CD4-positive, alpha-beta T cell (primary cell): Measurements from ENCODE around the gene SERP1. TPM values are rescaled to one million over a fixed set of nuclear protein-coding genes. Genes with fewer than 3 reads are reported as not detected.

Source experiments
- ATAC-seq: fragments of 200-7000 bp; cut with Tn5 transposase; one replicate; pipeline ENCODE4 v1.10.0; 2022; ENCODE audit warnings: mild to moderate bottlenecking; ENCODE audit not compliant: poor library complexity
- CTCF ChIA-PET: fragments of 350-600 bp; sonication (Branson Sonifier 250); formaldehyde crosslinking; loops from one replicate; lab custom pipeline; 2021; ENCODE audit warnings: antibody characterized with exemption, inconsistent platforms; lab: Charles Lee
- POLR2A ChIA-PET: fragments of 350-600 bp; sonication (Branson Sonifier 250); formaldehyde crosslinking; loops from one replicate; lab custom pipeline; 2021; ENCODE audit warnings: antibody characterized with exemption, inconsistent platforms; lab: Charles Lee
- DNase-seq, 14 experiments: peaks; one replicate each; pipeline ENCODE4 v3.0.0-alpha.2; 2013 to 2020; ENCODE audit warnings: mixed read lengths in 2 of 14
- H3K27ac ChIP-seq, 2 donors: one replicate each; pipeline versions ENCODE4 v1.5.1 to v1.7.0; 2013; ENCODE audit warnings: low read length in 2 of 2, low read depth in 1 of 2, mild to moderate bottlenecking in 1 of 2
- H3K27me3 ChIP-seq, 2 experiments: 1 replicate in 1 of 2; 2 replicates in 1 of 2; pipeline versions ENCODE4 v1.6.1 to v1.7.0; 2013; ENCODE audit warnings: low read length in 2 of 2, control low read depth in 1 of 2, mild to moderate bottlenecking in 1 of 2, moderate library complexity in 1 of 2; ENCODE audit not compliant: insufficient read depth in 2 of 2, control insufficient read depth in 1 of 2
- H3K36me3 ChIP-seq: one replicate; pipeline ENCODE4 v1.6.1; 2013; ENCODE audit warnings: low read length, control low read depth; ENCODE audit not compliant: insufficient read depth
- H3K4me1 ChIP-seq: one replicate; pipeline ENCODE4 v1.6.1; 2013; ENCODE audit warnings: low read length, control low read depth; ENCODE audit not compliant: insufficient read depth
- H3K4me3 ChIP-seq: one replicate; pipeline ENCODE4 v1.5.1; 2013; ENCODE audit warnings: mild to moderate bottlenecking, low read length, moderate library complexity
- H3K9me3 ChIP-seq, 2 experiments: 1 replicate in 1 of 2; 2 replicates in 1 of 2; pipeline versions ENCODE4 v1.6.1 to v1.7.0; 2013; ENCODE audit warnings: low read length in 2 of 2, mild to moderate bottlenecking in 2 of 2, control low read depth in 1 of 2, moderate library complexity in 1 of 2; ENCODE audit not compliant: control insufficient read depth in 1 of 2, insufficient read depth in 1 of 2
- H3K27ac Mint-ChIP-seq: one replicate; pipeline ENCODE4 v1.8.0; 2020; ENCODE audit warnings: mixed read lengths
- H3K27me3 Mint-ChIP-seq: one replicate; pipeline ENCODE4 v1.8.0; 2021; ENCODE audit warnings: mixed read lengths
- H3K36me3 Mint-ChIP-seq: one replicate; pipeline ENCODE4 v1.8.0; 2021; ENCODE audit warnings: low read depth, mixed read lengths
- H3K4me1 Mint-ChIP-seq: one replicate; pipeline ENCODE4 v1.8.0; 2021; ENCODE audit warnings: low read depth, mixed read lengths
- H3K4me3 Mint-ChIP-seq: one replicate; pipeline ENCODE4 v1.8.0; 2020; ENCODE audit warnings: mild to moderate bottlenecking, mixed read lengths
- H3K9me3 Mint-ChIP-seq: one replicate; pipeline ENCODE4 v1.8.0; 2020; ENCODE audit warnings: mixed read lengths
- CTCF ChIP-seq: fragments of 200-600 bp; IDR thresholded peaks from one replicate; pipeline ENCODE4 v1.8.0; 2022; ENCODE audit warnings: antibody characterized with exemption, mild to moderate bottlenecking
- intact Hi-C, 2 experiments: fragments of 100-400 bp; cut with DNase I in 1 of 2; cut with micrococcal nuclease in 1 of 2; formaldehyde crosslinking; loops; one replicate each; pipeline versions ENCODE4 v1.15.1 to v1.9.0; 2023 to 2025; cut with DNase I, micrococcal nuclease
- total RNA-seq, 174 experiments: library from RNA in 2 of 174; stranded (reverse) in 2 of 174; gene quantifications; one replicate each; pipeline ENCODE4 v1.2.3 and lab custom pipeline; 2021 to 2026

SERP1 gene
- total RNA-seq, 2 experiments from 2014 or later: 141 to 147 TPM

- H3K36me3 ChIP-seq: no peaks in the 10 kb centered on the region
- no peaks in the 10 kb centered on the region for H3K9me3 Mint-ChIP-seq
- TF ChIP-seq CTCF: no peak
- no peaks in the 10 kb centered on the region for H3K9me3 ChIP-seq
- no peaks in the 10 kb centered on the region for H3K36me3 Mint-ChIP-seq
- no peaks in the 10 kb centered on the region for H3K4me1 ChIP-seq
- H3K27me3 ChIP-seq: no peaks in the 10 kb centered on the region
- H3K4me3 Mint-ChIP-seq: no peak overlapping the region
- no peak overlapping the region for H3K4me3 ChIP-seq
- intact Hi-C loops: loop anchor here (2.0 kb wide), 2 partner anchors 86 to 268 kb away; partner anchors contain the start of gene TSC22D2 (in 1 of the 2)
- ATAC-seq (no peak), DNase-seq (no peak)
- H3K27ac ChIP-seq: no peak overlapping the region
- no peaks in the 10 kb centered on the region for H3K4me1 Mint-ChIP-seq
- POLR2A ChIA-PET: interaction anchor here (3.1 kb wide), 1 partner anchor 86 kb away, joined by 20 read pairs; the partner anchor contains the start of gene TSC22D2
- H3K27ac Mint-ChIP-seq: no peak overlapping the region
- CTCF ChIA-PET: interaction anchor here (1.0 to 1.4 kb wide), 4 partner anchors 85 to 527 kb away, joined by 3 to 12 read pairs (median 6); no protein-coding TSS in a partner anchor
- no peaks in the 10 kb centered on the region for H3K27me3 Mint-ChIP-seq
Observed at GRCh38 chr3:150494411-150494977, 51.8 kb downstream of the SERP1 start.

Other genes with a start within 250 kb of the SERP1 start
- 10 to 100 TPM; 47.3 to 49.3 TPM for gene TSC22D2, start 138.2 kb downstream of the SERP1 start, total RNA-seq
- 100 to 1,000 TPM; 115 to 122 TPM for gene EIF2A, start 291 bp upstream of the SERP1 start, total RNA-seq
- 100 to 1,000 TPM; 110 to 115 TPM for gene SELENOT, start 56.8 kb upstream of the SERP1 start, total RNA-seq
- not detected for gene ERICH6, start 157.4 kb upstream of the SERP1 start, total RNA-seq
- 10 to 100 TPM; 73.7 to 76.1 TPM for gene SIAH2, start 216.7 kb upstream of the SERP1 start, total RNA-seq